Inflammatory macrophage (primary cell): ENCODE results near the gene ZNF554.
"Not testable (repeated sequence)": the region's sequence is repeated elsewhere in the genome, so short reads cannot be mapped to it uniquely, and the experiment has no call there.

Source experiments
- DNase-seq, 2 donors: peaks; one replicate each; pipeline ENCODE4 v3.0.0-alpha.2; 2020 to 2022

The ZNF554 gene

DNA sequence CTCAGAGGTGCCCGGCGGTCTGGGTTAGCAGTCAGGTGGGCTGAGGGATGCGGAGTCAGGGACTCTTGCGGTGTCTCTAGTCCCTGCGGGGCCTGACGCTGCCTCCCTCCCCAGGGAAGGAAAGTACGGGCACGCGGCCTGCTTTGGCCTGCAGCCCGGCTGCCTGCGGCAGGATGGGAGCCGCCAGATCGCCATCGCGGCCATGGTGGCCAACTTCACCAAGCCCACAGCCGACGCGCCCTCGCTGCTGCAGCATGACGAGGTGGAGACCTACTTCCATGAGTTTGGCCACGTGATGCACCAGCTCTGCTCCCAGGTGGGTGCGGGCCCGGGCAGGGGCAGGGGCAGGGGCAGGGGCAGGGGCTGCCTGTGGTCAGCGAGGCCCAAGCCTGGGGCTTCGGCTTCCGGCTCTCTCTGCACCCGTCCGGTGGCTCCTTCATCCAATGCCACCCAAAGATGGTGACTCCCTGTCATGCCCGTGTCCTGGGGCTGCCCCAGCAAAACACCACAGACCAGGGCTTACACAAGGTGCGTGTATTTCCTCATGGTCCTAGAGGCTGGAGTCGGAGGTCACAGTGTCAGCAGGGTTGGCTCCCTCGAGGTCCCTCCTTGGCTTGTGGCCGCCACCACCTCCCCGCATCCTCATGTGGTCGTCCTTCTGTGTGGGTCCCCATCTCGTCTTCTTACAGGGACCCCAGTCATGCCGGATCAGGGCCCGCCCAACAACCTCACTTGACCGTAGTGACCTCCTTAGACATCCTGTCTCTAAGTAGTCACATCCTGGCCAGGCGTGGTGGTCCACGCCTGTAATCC lies 11.3 kb upstream of the ZNF554 start:
- no peak for DNase-seq

DNA sequence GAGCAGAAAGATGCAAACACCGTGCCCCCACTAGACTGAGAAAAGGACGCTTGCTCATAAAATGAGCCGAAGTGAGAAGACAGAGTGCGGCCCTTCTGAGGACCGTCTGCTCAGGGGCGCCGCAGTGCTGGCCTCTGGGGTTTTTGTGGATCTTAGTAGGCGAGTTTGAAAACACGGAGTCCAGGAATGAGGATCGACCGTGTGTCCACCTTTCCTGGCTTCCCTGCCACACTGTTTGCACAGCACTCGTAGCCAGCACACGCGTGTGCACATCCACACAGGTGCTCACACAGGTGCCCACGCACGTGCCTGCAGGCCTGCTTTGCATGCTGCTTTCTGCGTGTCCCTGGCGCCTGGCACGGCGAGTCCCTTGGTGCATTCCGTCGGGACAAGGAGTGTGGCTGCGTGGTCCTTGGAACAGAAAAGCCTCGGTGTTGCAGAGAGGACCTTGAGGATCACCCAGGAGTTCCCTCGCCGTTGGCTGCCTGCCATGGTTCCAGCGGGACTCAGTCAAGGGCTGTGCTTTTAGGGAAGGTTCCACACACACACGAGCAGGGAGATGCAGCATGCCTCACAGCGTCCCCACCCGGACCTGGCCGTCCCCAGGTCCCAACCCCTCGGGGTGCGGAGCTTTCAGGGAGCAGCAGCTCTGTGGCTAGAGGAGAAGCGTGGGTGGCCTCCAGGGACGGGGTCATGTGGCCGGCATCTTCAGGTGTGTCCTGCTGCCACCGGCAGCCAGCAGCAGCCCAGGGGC lies 10.1 kb upstream of the ZNF554 start:
- no peak for DNase-seq

- no peak for DNase-seq
These were observed 9.3 kb upstream of the ZNF554 start for GRCh38 chr19:2810141-2811091.

- DNase-seq = no peak
These were observed 8.4 kb upstream of the ZNF554 start for GRCh38 chr19:2811221-2811722.

GRCh38 chr19:2811735-2812413 lies 7.8 kb upstream of the ZNF554 start:
- DNase-seq = no peak

GRCh38 chr19:2812414-2813234 lies 7.0 kb upstream of the ZNF554 start:
- no peak for DNase-seq

DNA sequence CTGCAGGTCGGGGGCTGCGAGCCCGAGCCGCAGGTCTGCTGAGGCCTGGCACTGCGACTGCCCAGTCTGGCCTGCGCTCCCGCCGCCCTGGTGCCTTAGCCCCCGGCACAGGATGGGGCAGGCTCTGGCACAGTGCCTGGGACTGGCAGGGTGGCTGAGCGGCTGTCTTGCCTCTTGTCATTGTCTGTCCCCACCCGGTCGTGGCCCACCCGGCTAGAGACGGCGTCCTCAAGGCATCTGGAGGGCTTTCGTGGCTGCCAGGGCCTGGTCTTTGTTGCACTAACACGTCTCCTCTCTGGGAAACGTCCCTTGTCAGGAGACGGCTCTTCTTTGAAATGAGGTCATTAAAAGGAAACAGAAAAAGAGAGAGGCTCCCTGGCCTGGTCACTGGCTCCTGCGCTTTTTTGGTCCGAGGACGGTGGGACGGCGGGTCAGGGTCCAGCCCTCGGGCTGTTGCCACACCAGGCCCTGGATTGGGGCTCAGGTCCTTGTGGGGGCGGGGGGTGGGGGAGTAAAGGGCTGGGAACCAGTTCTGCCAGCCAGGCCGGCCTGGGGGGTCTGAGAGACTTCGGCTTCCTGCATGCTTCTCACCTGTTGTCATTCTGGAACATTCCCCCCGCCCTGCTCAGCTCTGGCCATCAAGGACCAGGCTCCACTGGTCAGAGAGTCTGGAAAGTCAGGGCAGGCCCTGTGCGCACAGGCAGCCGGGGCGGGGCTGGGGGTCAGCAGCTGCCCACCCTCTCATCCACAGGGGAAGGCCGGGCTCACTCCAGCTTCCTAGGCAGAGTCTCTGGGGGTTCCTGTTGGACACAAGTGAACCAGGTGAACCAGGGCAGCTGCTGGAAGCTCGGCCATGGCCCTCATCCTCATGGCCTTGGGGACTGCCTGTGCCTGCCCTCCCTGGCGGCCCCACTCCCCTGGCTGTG lies 6.2 kb upstream of the ZNF554 start:
- DNase-seq = no peak

- no peak for DNase-seq
These were observed 5.2 kb upstream of the ZNF554 start for GRCh38 chr19:2814426-2814825.

DNA sequence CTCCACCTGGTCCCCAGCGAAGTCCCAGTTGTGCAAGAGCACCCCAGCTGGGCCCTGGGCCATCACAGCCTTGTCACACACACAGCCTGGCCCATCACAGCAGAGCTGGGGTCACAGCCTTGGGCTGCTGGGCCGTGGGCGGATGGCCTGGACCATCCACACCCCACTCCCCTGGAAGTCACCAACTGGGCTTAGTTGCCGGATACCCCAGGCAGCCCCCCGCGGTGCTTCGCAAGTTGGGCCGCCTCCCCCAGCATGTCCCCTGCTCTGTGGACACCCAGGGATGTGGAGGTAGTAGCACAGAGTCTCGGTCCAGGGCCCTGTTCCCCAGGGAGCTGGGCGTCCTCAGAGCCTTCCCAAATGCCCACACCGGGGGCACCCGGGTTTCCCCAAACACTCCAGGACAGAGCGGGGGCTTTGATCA lies 4.5 kb upstream of the ZNF554 start:
- DNase-seq = no peak

GRCh38 chr19:2815923-2816322 lies 3.7 kb upstream of the ZNF554 start:
- DNase-seq = no peak

- DNase-seq = no peak
These were observed 3.0 kb upstream of the ZNF554 start for GRCh38 chr19:2816641-2817040.

- DNase-seq = not testable (repeated sequence)
These were observed 2.3 kb upstream of the ZNF554 start for GRCh38 chr19:2817237-2817829.

- no peak for DNase-seq
These were observed 539 bp downstream of the ZNF554 start for GRCh38 chr19:2820112-2820702.

- no peak for DNase-seq
These were observed 3.2 kb downstream of the ZNF554 start for GRCh38 chr19:2822846-2823245.

DNA sequence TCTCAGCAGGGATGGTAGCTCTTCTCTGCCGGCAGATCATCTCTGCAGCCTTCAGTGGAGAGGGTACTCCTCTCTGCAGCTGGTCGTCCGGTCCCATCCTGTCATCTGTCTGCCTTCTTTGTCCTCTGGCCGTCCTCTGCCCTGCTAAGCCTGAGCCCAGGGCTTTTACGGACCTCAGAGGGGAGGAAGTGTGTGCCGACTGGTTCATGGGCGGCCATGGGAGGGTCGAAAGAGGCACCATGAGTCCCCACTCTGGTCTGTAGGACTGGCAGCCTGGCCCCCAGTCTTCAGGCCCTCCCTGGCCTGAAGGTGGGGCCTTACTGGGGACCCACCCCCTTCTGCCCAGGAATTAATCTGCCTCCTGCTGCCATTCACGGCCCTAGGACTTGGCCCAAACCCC lies 4.0 kb downstream of the ZNF554 start:
- no peak for DNase-seq

- no peak for DNase-seq
These were observed 4.5 kb downstream of the ZNF554 start for GRCh38 chr19:2824129-2824528.

DNA sequence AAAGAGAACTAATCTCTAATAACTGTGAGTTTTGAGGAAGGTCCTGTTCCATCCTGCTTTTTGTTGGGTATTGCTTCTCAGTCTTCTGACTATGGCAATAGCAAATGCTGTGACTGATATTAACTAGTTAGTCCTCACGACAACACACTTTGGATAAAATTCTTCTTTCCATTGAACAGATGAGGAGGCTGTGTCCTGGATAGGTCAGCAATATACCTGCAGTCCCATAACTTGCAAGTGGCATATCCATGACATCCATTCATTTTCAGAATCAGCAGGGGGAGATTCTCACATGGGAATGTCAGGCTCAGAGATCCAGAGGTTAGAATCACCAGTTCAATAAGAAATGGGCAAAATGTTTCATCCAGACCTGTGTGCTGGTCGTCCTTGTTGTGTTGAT lies 7.4 kb downstream of the ZNF554 start:
- no peak for DNase-seq

GRCh38 chr19:2827840-2828489 lies 8.3 kb downstream of the ZNF554 start:
- DNase-seq = no peak
